T47D (cell line): ENCODE data around the gene SPN.
A peak's percentile ranks its signal among the peaks of the same experiment; 100 is the strongest.

ENCODE experiments used
- DNase-seq, 2 experiments: peaks; one replicate each; pipeline versions ENCODE4 v3.0.0 to v3.0.0-alpha.2; 2011 to 2012; ENCODE audit warnings: low read depth in 1 of 2, low spot score in 1 of 2
- JUND ChIP-seq: IDR thresholded peaks from 2 replicates; pipeline ENCODE4 v1.6.1; 2012; ENCODE audit warnings: low read depth
- in situ Hi-C: cut with HindIII; loops from 2 replicates; pipeline ENCODE4 v1.10.0; 2016; ENCODE audit warnings: low sequenced_read_pairs, low pct_unique_long_range_greater_than_20kb

The SPN gene

DNA sequence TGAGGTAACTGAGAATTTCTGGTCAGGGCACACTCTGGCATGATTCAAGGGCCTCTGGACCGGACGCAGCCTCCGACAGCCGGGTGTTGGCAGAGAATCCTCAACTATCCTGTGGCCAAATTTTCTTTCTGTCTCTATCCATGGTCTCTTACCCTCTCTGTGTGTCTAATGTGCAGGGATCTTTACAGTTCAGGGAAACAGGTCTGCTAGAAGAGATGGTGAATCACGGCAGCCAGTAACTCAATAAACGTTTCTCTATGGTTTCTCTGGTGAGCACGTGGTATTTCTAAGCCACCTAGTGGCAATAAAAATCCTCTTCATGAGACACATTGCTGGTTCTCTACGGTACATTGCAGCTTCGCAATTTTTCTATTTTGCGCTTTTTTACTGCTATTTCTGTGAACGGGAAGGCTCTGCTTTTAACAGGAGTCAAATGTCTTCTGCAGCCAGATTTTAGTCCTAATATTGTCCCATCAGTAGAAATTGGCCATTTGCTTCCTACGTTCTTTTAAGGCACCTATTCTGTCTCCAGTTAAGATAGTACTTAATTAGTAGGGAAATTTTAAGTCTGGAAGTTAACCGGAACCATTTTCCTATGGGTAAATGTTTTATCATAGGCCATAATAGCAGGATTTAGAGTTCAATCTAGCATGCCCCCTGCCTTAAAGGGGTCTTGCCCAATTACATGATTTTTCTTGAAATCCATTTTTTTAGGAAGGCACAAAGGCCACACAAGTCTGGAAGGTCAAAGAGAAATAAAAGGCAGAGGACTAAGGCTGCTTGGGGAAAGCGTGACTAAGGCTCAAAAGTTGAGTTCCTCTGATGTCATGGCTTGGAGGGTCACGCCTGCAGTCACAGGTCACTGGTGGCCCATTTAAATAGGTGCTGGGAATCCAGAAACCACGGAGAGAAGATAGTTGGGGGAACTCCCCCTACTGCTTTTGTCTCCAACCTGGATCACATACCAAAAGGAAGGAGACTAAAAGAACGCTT lies 47.5 kb downstream of the SPN start:
- in situ Hi-C loops: no loop called here
- peak; percentile 47 to 70 for DNase-seq
- no peak for TF ChIP-seq JUND

- DNase-seq: no peak
- no peak for TF ChIP-seq JUND
- in situ Hi-C loops: no loop called here
These were observed 49.8 kb downstream of the SPN start for GRCh38 chr16:29712809-29713208.

GRCh38 chr16:29714396-29714795 lies 51.3 kb downstream of the SPN start:
- TF ChIP-seq JUND: no peak
- in situ Hi-C loops: no loop called here

DNA sequence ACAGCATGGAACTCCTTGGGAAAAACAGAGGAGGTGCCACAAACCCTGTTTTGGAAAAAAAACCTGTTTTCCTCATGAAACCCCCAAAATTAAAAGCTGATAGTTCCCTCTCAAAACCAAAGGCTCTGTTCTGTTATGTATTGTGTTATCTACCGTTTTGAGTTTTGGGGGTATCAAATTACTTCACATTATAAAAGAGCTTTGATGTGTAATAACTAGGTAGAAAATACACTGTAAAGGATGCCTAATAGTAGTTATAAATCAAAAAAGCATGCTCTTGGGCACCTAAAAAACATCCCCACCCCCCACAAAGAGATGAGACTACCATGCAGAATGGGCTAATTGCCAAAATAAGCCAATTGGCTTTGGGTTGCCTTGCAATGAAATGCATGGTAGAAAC lies 51.9 kb downstream of the SPN start:
- in situ Hi-C loops: no loop called here
- DNase-seq: no peak
- no peak for TF ChIP-seq JUND

More at GRCh38 chr16:29714396-29714795, 51.3 kb downstream of the SPN start:
- no peak for DNase-seq

- in situ Hi-C loops: no loop called here
- no peak for TF ChIP-seq JUND
- no peak for DNase-seq
These were observed 54.1 kb downstream of the SPN start for GRCh38 chr16:29717113-29717512.

- in situ Hi-C loops: no loop called here
- DNase-seq: peak in 1 of 2 experiments; percentile 33
- no peak for TF ChIP-seq JUND
These were observed 56.0 kb downstream of the SPN start for GRCh38 chr16:29719063-29719462.
